Activated CD8-positive, alpha-beta T cell treated with anti-CD3 and anti-CD28 coated beads, Interleukin-2, amount 10 ng/mL, durations not matched to agents 7 days and 5 days (primary cell): ENCODE results near the gene AMACR. TPM values are rescaled to one million over a fixed set of nuclear protein-coding genes. Genes with fewer than 3 reads are reported as not detected.

ENCODE experiments used
- ATAC-seq: fragments of 150-1000 bp; cut with Tn5 transposase; one replicate; pipeline ENCODE4 v1.10.0; 2021; ENCODE audit warnings: moderate library complexity
- CTCF ChIA-PET: fragments of 350-600 bp; sonication (Branson Sonifier 250); formaldehyde crosslinking; loops from one replicate; lab custom pipeline; 2021; ENCODE audit warnings: antibody characterized with exemption; lab: Charles Lee
- POLR2A ChIA-PET: fragments of 350-600 bp; sonication (Branson Sonifier 250); formaldehyde crosslinking; loops from one replicate; lab custom pipeline; 2021; ENCODE audit warnings: antibody characterized with exemption; lab: Charles Lee
- DNase-seq: peaks from one replicate; pipeline ENCODE4 v3.0.0-alpha.2; 2020
- H3K27ac Mint-ChIP-seq: one replicate; pipeline ENCODE4 v1.8.0; 2021; ENCODE audit warnings: mild to moderate bottlenecking, mixed read lengths
- H3K27me3 Mint-ChIP-seq: one replicate; pipeline ENCODE4 v1.8.0; 2021; ENCODE audit warnings: low read depth, mixed read lengths
- H3K36me3 Mint-ChIP-seq: one replicate; pipeline ENCODE4 v1.8.0; 2021; ENCODE audit warnings: low read depth, mixed read lengths
- H3K4me1 Mint-ChIP-seq: one replicate; pipeline ENCODE4 v1.8.0; 2021; ENCODE audit warnings: low read depth, mixed read lengths
- H3K4me3 Mint-ChIP-seq: one replicate; pipeline ENCODE4 v1.8.0; 2021; ENCODE audit warnings: mild to moderate bottlenecking, mixed read lengths
- H3K9me3 Mint-ChIP-seq: one replicate; pipeline ENCODE4 v1.8.0; 2022; ENCODE audit warnings: mixed read lengths; ENCODE audit not compliant: insufficient read depth
- total RNA-seq, 2 experiments: library from RNA; stranded (reverse); gene quantifications; one replicate each; pipeline ENCODE4 v1.2.3, GENCODE V29; 2021

The AMACR gene
- total RNA-seq, 2 experiments from 2014 or later = 6.5 to 6.9 TPM

- ATAC-seq (no peak), DNase-seq (no peak)
- Mint-ChIP-seq H3K27ac (no peak overlapping the region), H3K27me3 (no peaks in the 10 kb centered on the region), H3K36me3 (no peaks in the 10 kb centered on the region), H3K9me3 (no peaks in the 10 kb centered on the region), H3K4me3 (no peak overlapping the region), H3K4me1 (no peaks in the 10 kb centered on the region)
- CTCF ChIA-PET = interaction anchor here (1.0 to 1.2 kb wide), 2 partner anchors 36 to 47 kb away, joined by 3 read pairs; no protein-coding TSS in a partner anchor
- POLR2A ChIA-PET = no interaction called here
Observed at GRCh38 chr5:34045023-34045422, 37.2 kb upstream of the AMACR start.

GRCh38 chr5:34043099-34043876, 35.4 kb upstream of the AMACR start, which contains the start of gene C1QTNF3:
TSS of gene C1QTNF3 (minus strand) at chr5:34043213. CDS start at chr5:34043125, 88 bp downstream.
- no peaks in the 10 kb centered on the region for H3K4me1 Mint-ChIP-seq
- no peak for ATAC-seq
- no peak for DNase-seq
- H3K36me3 Mint-ChIP-seq = no peaks in the 10 kb centered on the region
- no peak within 1 kb of the TSS for H3K4me3 Mint-ChIP-seq
- ChIA-PET POLR2A (no interaction called here), CTCF (no interaction called here)
- H3K27ac Mint-ChIP-seq = no peak within 1 kb of the TSS
- H3K9me3 Mint-ChIP-seq = no peaks in the 10 kb centered on the region
- H3K27me3 Mint-ChIP-seq = no peaks in the 10 kb centered on the region

- H3K4me1 Mint-ChIP-seq = no peaks in the 10 kb centered on the region
- no peak overlapping the region for H3K27ac Mint-ChIP-seq
- no peaks in the 10 kb centered on the region for H3K9me3 Mint-ChIP-seq
- no peak overlapping the region for H3K4me3 Mint-ChIP-seq
- no peak for DNase-seq
- H3K36me3 Mint-ChIP-seq = no peaks in the 10 kb centered on the region
- no peak for ATAC-seq
- CTCF ChIA-PET = no interaction called here
- POLR2A ChIA-PET = no interaction called here
- no peaks in the 10 kb centered on the region for H3K27me3 Mint-ChIP-seq
Observed at GRCh38 chr5:34042321-34042720, 34.5 kb upstream of the AMACR start.

DNA sequence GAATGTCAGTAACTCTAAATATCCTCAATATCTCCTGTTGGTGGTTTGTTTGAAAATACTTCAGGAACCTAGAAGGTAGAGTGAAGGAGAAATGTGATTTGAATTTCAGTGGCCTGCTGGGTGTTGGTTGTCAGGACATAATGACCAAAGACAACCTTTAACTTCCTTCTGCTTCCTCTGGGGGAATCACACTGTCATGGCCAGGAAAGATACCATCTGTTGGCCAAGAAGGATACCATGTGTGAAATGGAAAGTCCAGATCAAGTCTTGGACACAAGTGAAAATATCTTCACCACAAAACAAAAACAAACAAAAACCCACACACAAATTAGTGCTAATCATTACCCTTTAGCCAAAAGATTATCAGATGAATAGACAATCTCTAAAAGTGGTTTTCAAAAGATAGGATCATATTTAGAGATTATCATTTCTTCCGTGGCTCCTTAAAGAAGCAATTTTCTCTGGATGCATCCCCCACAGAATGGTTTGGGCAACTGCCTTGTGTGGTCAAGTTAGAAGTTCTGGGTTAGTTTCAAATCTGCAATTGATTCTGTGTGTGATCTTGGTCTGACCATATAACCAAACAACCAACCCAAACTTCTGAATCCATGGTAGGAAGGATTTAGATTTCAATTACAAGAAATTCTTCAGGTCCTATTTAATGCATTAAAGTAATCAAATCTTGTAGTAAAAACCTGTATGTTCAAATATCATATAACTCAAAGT, 33.6 kb upstream of the AMACR start:
- Mint-ChIP-seq H3K9me3 (no peaks in the 10 kb centered on the region), H3K4me1 (no peaks in the 10 kb centered on the region), H3K4me3 (no peak overlapping the region), H3K27ac (no peak overlapping the region), H3K27me3 (no peaks in the 10 kb centered on the region), H3K36me3 (no peaks in the 10 kb centered on the region)
- no peak for DNase-seq
- ChIA-PET CTCF (no interaction called here), POLR2A (no interaction called here)
- ATAC-seq = no peak

DNA sequence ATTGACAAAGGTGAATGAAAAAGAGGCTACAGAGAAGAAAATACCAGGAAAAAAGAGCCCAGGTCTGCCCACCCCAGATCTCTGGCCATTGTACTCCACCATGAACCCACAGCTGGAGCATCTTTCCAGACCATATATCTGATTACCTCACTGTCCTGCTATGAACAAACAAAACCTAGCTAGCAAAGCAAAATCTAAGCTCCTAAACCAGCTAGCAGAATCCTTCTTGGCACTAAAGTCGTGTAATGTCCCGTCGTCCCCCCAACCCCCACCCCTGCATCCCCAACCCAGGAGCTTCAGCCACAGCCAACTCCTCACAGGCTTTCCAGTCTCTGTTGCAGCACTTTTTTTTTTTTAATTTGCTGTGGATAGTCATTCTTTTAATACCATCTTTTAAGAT, 32.6 kb upstream of the AMACR start:
- ChIA-PET POLR2A (no interaction called here), CTCF (interaction anchor here (1.2 to 1.3 kb wide), 2 partner anchors 8 to 43 kb away, joined by 4 read pairs; no protein-coding TSS in a partner anchor)
- no peak for DNase-seq
- H3K27me3 Mint-ChIP-seq = no peaks in the 10 kb centered on the region
- no peaks in the 10 kb centered on the region for H3K4me1 Mint-ChIP-seq
- H3K36me3 Mint-ChIP-seq = no peaks in the 10 kb centered on the region
- H3K27ac Mint-ChIP-seq = no peak overlapping the region
- H3K4me3 Mint-ChIP-seq = no peak overlapping the region
- no peak for ATAC-seq
- H3K9me3 Mint-ChIP-seq = no peaks in the 10 kb centered on the region

GRCh38 chr5:34039398-34040157, 31.7 kb upstream of the AMACR start:
- ATAC-seq = no peak
- H3K27ac Mint-ChIP-seq = no peak overlapping the region

DNA sequence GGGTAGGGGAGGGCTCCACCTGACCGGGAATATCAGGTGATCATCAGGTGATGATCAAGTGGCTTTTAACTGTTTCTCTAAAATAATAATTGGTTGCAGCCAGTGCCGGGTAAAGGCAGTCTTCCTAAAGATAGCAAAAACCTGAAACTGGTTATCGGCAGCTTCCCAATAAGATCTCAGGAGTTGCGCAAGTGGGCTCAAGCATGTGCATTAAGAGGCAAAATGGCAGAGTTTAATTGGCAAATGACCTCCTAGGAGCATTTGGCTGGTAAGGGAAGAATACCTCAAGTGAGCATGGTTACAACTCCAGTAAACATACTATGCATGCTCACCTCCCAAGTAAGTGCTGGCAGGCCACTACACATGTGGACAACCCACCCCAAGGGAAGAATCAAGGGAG, 31.0 kb upstream of the AMACR start:
- no peak for ATAC-seq
- Mint-ChIP-seq H3K36me3 (peaks cover 4% of the 10 kb centered on the region), H3K9me3 (no peaks in the 10 kb centered on the region), H3K4me3 (no peak overlapping the region), H3K27me3 (no peaks in the 10 kb centered on the region), H3K4me1 (no peaks in the 10 kb centered on the region), H3K27ac (no peak overlapping the region)
- no peak for DNase-seq
- ChIA-PET POLR2A (no interaction called here), CTCF (no interaction called here)

More at GRCh38 chr5:34039398-34040157, 31.7 kb upstream of the AMACR start:
- H3K36me3 Mint-ChIP-seq = peaks cover 2% of the 10 kb centered on the region
- ChIA-PET CTCF (interaction anchor here (1.2 to 1.3 kb wide), 2 partner anchors 9 to 42 kb away, joined by 4 read pairs; no protein-coding TSS in a partner anchor), POLR2A (no interaction called here)
- H3K9me3 Mint-ChIP-seq = no peaks in the 10 kb centered on the region
- no peaks in the 10 kb centered on the region for H3K27me3 Mint-ChIP-seq
- DNase-seq = no peak
- no peaks in the 10 kb centered on the region for H3K4me1 Mint-ChIP-seq
- no peak overlapping the region for H3K4me3 Mint-ChIP-seq

DNA sequence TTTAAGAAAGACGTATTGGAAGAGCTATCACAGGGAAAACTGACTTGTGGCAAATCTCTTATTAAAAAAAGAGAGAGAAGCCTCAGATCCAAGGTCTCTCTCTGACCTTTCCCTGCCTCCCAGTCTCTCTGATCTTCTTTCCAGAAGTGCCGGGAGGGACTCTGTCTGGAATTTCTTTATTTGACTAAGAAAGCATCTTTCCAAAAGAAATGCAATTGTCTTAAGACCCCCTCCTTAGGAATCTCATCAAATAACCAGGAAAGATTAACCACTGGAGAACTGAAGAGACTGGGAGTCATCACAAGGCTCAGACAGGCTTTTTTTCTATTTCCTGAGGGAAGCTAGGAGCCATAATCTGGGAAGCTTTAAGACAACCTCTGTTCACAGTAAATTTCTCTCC, 30.5 kb upstream of the AMACR start:
- H3K27ac Mint-ChIP-seq = no peak overlapping the region
- ATAC-seq (no peak), DNase-seq (no peak)
- no peaks in the 10 kb centered on the region for H3K9me3 Mint-ChIP-seq
- H3K27me3 Mint-ChIP-seq = no peaks in the 10 kb centered on the region
- no peaks in the 10 kb centered on the region for H3K4me1 Mint-ChIP-seq
- CTCF ChIA-PET = no interaction called here
- no peak overlapping the region for H3K4me3 Mint-ChIP-seq
- POLR2A ChIA-PET = no interaction called here
- peaks cover 4% of the 10 kb centered on the region for H3K36me3 Mint-ChIP-seq

- ChIA-PET POLR2A (no interaction called here), CTCF (no interaction called here)
- ATAC-seq (no peak), DNase-seq (no peak)
- Mint-ChIP-seq H3K4me3 (no peak overlapping the region), H3K36me3 (peaks cover 8% of the 10 kb centered on the region), H3K27ac (no peak overlapping the region), H3K27me3 (no peaks in the 10 kb centered on the region), H3K9me3 (no peaks in the 10 kb centered on the region), H3K4me1 (no peaks in the 10 kb centered on the region)
Observed at GRCh38 chr5:34037726-34038125, 29.9 kb upstream of the AMACR start.

DNA sequence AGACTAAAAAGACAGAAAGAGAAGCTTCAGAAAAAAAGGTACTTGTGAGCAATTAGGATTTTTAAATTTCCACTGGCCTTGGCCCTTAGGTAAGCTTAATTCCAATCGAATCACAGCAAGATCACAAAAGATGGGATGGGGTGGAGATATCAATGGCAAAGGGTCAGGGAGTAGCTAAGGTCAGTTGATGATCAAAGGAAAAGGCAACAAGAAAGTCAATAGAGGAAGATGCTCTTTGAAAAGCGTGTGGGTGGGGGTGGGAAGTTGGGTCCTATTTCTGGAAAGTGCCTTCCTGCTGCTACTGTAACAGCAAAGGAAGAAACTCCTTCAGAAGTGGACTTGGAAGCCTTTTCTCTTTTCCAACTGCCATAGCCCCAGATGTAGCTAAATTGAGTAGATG, 27.9 kb upstream of the AMACR start:
- no peak for ATAC-seq
- no peaks in the 10 kb centered on the region for H3K27me3 Mint-ChIP-seq
- H3K36me3 Mint-ChIP-seq = peaks cover 8% of the 10 kb centered on the region
- no peaks in the 10 kb centered on the region for H3K4me1 Mint-ChIP-seq
- H3K9me3 Mint-ChIP-seq = no peaks in the 10 kb centered on the region
- CTCF ChIA-PET = interaction anchor here (0.6 to 1.4 kb wide), 3 partner anchors 15 to 38 kb away, joined by 3 to 4 read pairs (median 3); no protein-coding TSS in a partner anchor
- DNase-seq = no peak
- no peak overlapping the region for H3K27ac Mint-ChIP-seq
- H3K4me3 Mint-ChIP-seq = no peak overlapping the region
- POLR2A ChIA-PET = no interaction called here

DNA sequence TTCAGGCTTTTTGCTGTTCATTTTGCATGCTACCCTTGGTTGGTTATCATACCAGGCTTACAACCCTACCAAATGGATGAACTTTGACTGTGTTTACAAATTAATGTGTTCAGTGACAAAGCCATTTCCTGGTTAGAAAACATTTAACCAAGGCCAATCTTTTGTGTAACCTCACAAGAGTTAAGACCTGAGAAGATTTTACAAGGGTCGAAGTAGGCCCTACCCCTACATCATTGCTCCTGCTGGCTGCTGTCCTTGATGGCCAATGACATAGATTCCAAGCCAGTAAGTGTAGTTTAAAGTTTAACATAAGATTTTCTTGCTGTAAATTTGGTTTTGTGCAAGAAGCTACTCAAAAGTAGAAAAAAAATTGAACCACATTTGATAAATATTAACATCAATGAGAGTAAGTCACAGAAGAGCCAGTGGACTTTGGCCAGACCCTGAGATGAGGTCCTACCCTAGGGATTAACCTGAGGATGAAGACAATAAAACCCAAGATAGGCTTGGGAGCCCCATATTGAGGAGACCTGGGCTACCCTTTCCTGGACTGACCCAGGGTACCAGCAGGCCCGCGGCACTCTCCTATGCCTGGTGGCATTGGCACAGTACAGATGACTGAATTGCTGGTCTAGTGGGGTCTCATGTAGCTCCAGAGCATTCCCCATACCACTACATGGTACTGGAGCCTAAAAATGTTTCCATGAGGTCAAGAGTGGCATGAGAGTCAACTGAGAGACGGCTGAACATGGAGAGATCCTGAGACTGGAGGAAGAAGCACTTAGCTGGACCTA, 26.9 kb upstream of the AMACR start:
- ChIA-PET POLR2A (no interaction called here), CTCF (no interaction called here)
- peaks cover 8% of the 10 kb centered on the region for H3K36me3 Mint-ChIP-seq
- H3K27ac Mint-ChIP-seq = no peak overlapping the region
- no peaks in the 10 kb centered on the region for H3K27me3 Mint-ChIP-seq
- no peaks in the 10 kb centered on the region for H3K4me1 Mint-ChIP-seq
- no peaks in the 10 kb centered on the region for H3K9me3 Mint-ChIP-seq
- ATAC-seq = no peak
- H3K4me3 Mint-ChIP-seq = no peak overlapping the region
- no peak for DNase-seq
